ENCODE measurements around the gene FBXO41. TPM values are rescaled to one million over a fixed set of nuclear protein-coding genes. Genes with fewer than 3 reads are reported as not detected.

FBXO41 gene
- 10 to 100 TPM; 15.2 to 15.6 TPM for total RNA-seq

GRCh38 chr2:73284296-73285158, at the start of gene FBXO41:
Gene FBXO41, minus strand, starts transcription at chr2:73284478. Its CDS starts 14,848 bp downstream, at chr2:73269630.
- ChIA-PET POLR2A (interaction anchor here (0.7 to 1.0 kb wide), 2 partner anchors 16 to 50 kb away, joined by 3 read pairs; partner anchors contain the start of gene CCT7), CTCF (interaction anchor here (1.0 to 1.8 kb wide), 2 partner anchors 9 to 71 kb away, joined by 5 to 6 read pairs; partner anchors contain the start of gene EGR4)
- peaks cover 9% of the 10 kb centered on the region for H3K27me3 Mint-ChIP-seq
- peak within 1 kb of the TSS; percentile 70 for H3K27ac Mint-ChIP-seq
- no peaks in the 10 kb centered on the region for H3K9me3 Mint-ChIP-seq
- peaks cover 10% of the 10 kb centered on the region for H3K4me1 Mint-ChIP-seq (ENCODE audit: low read depth)
- H3K4me3 Mint-ChIP-seq: peak within 1 kb of the TSS; percentile 77
- H3K36me3 Mint-ChIP-seq: no peaks in the 10 kb centered on the region
- peak; percentile 78 for DNase-seq
- intact Hi-C loops (cut with micrococcal nuclease): loop anchor here (1.0 to 2.0 kb wide), 2 partner anchors 9 to 102 kb away; partner anchors contain the start of gene EGR4

GRCh38 chr2:73334045-73334444, 49.8 kb upstream of the FBXO41 start:
- H3K27ac Mint-ChIP-seq: no peak overlapping the region
- intact Hi-C loops (cut with micrococcal nuclease): no loop called here

GRCh38 chr2:73333564-73333963, 49.3 kb upstream of the FBXO41 start:
- peaks cover 4% of the 10 kb centered on the region for H3K36me3 Mint-ChIP-seq
- H3K27me3 Mint-ChIP-seq: peaks cover 14% of the 10 kb centered on the region
- no peak for DNase-seq
- H3K4me3 Mint-ChIP-seq: no peak overlapping the region
- H3K9me3 Mint-ChIP-seq: peaks cover 18% of the 10 kb centered on the region
- no peak overlapping the region for H3K27ac Mint-ChIP-seq
- intact Hi-C loops (cut with micrococcal nuclease): no loop called here
- H3K4me1 Mint-ChIP-seq (ENCODE audit: low read depth): no peaks in the 10 kb centered on the region
- POLR2A ChIA-PET: interaction anchor here (0.7 kb wide), 1 partner anchor 260 kb away, joined by 3 read pairs; no protein-coding TSS in a partner anchor
- CTCF ChIA-PET: no interaction called here

More at GRCh38 chr2:73334045-73334444, 49.8 kb upstream of the FBXO41 start:
- ChIA-PET CTCF (no interaction called here), POLR2A (no interaction called here)
- Mint-ChIP-seq H3K9me3 (peaks cover 18% of the 10 kb centered on the region), H3K4me3 (no peak overlapping the region), H3K27me3 (peaks cover 10% of the 10 kb centered on the region), H3K36me3 (peaks cover 4% of the 10 kb centered on the region), H3K4me1 (ENCODE audit: low read depth) (no peaks in the 10 kb centered on the region)
- no peak for DNase-seq

- H3K27me3 Mint-ChIP-seq: peaks cover 28% of the 10 kb centered on the region
- H3K9me3 Mint-ChIP-seq: no peaks in the 10 kb centered on the region
- H3K36me3 Mint-ChIP-seq: no peaks in the 10 kb centered on the region
- intact Hi-C loops (cut with micrococcal nuclease): no loop called here
- no peak for DNase-seq
- H3K27ac Mint-ChIP-seq: no peak overlapping the region
- CTCF ChIA-PET: no interaction called here
- H3K4me1 Mint-ChIP-seq (ENCODE audit: low read depth): no peaks in the 10 kb centered on the region
- no peak overlapping the region for H3K4me3 Mint-ChIP-seq
- POLR2A ChIA-PET: no interaction called here
Observed at GRCh38 chr2:73324126-73324725, 39.9 kb upstream of the FBXO41 start.

GRCh38 chr2:73323551-73323950, 39.3 kb upstream of the FBXO41 start:
- Mint-ChIP-seq H3K4me1 (ENCODE audit: low read depth) (no peaks in the 10 kb centered on the region), H3K36me3 (no peaks in the 10 kb centered on the region), H3K4me3 (no peak overlapping the region), H3K27ac (no peak overlapping the region), H3K9me3 (no peaks in the 10 kb centered on the region), H3K27me3 (peaks cover 22% of the 10 kb centered on the region)
- intact Hi-C loops (cut with micrococcal nuclease): no loop called here
- POLR2A ChIA-PET: no interaction called here
- no peak for DNase-seq
- CTCF ChIA-PET: no interaction called here

- ChIA-PET CTCF (no interaction called here), POLR2A (no interaction called here)
- DNase-seq: no peak
- intact Hi-C loops (cut with micrococcal nuclease): no loop called here
- Mint-ChIP-seq H3K4me1 (ENCODE audit: low read depth) (no peaks in the 10 kb centered on the region), H3K36me3 (no peaks in the 10 kb centered on the region), H3K9me3 (no peaks in the 10 kb centered on the region), H3K27me3 (peaks cover 14% of the 10 kb centered on the region), H3K27ac (no peak overlapping the region), H3K4me3 (no peak overlapping the region)
Observed at GRCh38 chr2:73314441-73314840, 30.2 kb upstream of the FBXO41 start.

GRCh38 chr2:73307720-73308119, 23.4 kb upstream of the FBXO41 start:
- H3K9me3 Mint-ChIP-seq: no peaks in the 10 kb centered on the region
- intact Hi-C loops (cut with micrococcal nuclease): no loop called here
- POLR2A ChIA-PET: no interaction called here
- peaks cover 17% of the 10 kb centered on the region for H3K27me3 Mint-ChIP-seq
- CTCF ChIA-PET: interaction anchor here (2.5 kb wide), 1 partner anchor 17 kb away, joined by 8 read pairs; no protein-coding TSS in a partner anchor
- no peaks in the 10 kb centered on the region for H3K36me3 Mint-ChIP-seq
- no peak overlapping the region for H3K27ac Mint-ChIP-seq
- no peak overlapping the region for H3K4me3 Mint-ChIP-seq
- no peaks in the 10 kb centered on the region for H3K4me1 Mint-ChIP-seq (ENCODE audit: low read depth)
- DNase-seq: no peak

- Mint-ChIP-seq H3K4me1 (ENCODE audit: low read depth) (no peaks in the 10 kb centered on the region), H3K9me3 (no peaks in the 10 kb centered on the region), H3K36me3 (no peaks in the 10 kb centered on the region), H3K4me3 (no peak overlapping the region), H3K27ac (no peak overlapping the region), H3K27me3 (peaks cover 34% of the 10 kb centered on the region)
- intact Hi-C loops (cut with micrococcal nuclease): no loop called here
- ChIA-PET POLR2A (no interaction called here), CTCF (interaction anchor here (1.7 kb wide), 1 partner anchor 11 kb away, joined by 4 read pairs; no protein-coding TSS in a partner anchor)
- DNase-seq: no peak
Observed at GRCh38 chr2:73301636-73302035, 17.4 kb upstream of the FBXO41 start.

- H3K4me3 Mint-ChIP-seq: no peak overlapping the region
- intact Hi-C loops (cut with micrococcal nuclease): no loop called here
- POLR2A ChIA-PET: no interaction called here
Observed at GRCh38 chr2:73300926-73301325, 16.6 kb upstream of the FBXO41 start.

GRCh38 chr2:73297586-73297985, 13.3 kb upstream of the FBXO41 start:
- H3K36me3 Mint-ChIP-seq: no peaks in the 10 kb centered on the region
- no peak overlapping the region for H3K27ac Mint-ChIP-seq
- DNase-seq: no peak
- ChIA-PET POLR2A (no interaction called here), CTCF (no interaction called here)
- H3K4me1 Mint-ChIP-seq (ENCODE audit: low read depth): no peaks in the 10 kb centered on the region
- no peaks in the 10 kb centered on the region for H3K9me3 Mint-ChIP-seq
- intact Hi-C loops (cut with micrococcal nuclease): no loop called here
- peaks cover 58% of the 10 kb centered on the region for H3K27me3 Mint-ChIP-seq
- no peak overlapping the region for H3K4me3 Mint-ChIP-seq

More at GRCh38 chr2:73300926-73301325, 16.6 kb upstream of the FBXO41 start:
- peaks cover 41% of the 10 kb centered on the region for H3K27me3 Mint-ChIP-seq
- no peaks in the 10 kb centered on the region for H3K36me3 Mint-ChIP-seq
- no peaks in the 10 kb centered on the region for H3K9me3 Mint-ChIP-seq
- no peaks in the 10 kb centered on the region for H3K4me1 Mint-ChIP-seq (ENCODE audit: low read depth)
- no peak for DNase-seq
- no peak overlapping the region for H3K27ac Mint-ChIP-seq
- CTCF ChIA-PET: interaction anchor here (2.5 kb wide), 1 partner anchor 11 kb away, joined by 16 read pairs; no protein-coding TSS in a partner anchor

- CTCF ChIA-PET: interaction anchor here (1.1 kb wide), 1 partner anchor 11 kb away, joined by 3 read pairs; no protein-coding TSS in a partner anchor
- intact Hi-C loops (cut with micrococcal nuclease): no loop called here
Observed at GRCh38 chr2:73297151-73297559, 12.9 kb upstream of the FBXO41 start.

GRCh38 chr2:73295751-73296400, 11.6 kb upstream of the FBXO41 start:
- CTCF ChIA-PET: interaction anchor here (1.1 kb wide), 1 partner anchor 10 kb away, joined by 3 read pairs; no protein-coding TSS in a partner anchor
- Mint-ChIP-seq H3K27me3 (peaks cover 66% of the 10 kb centered on the region), H3K9me3 (no peaks in the 10 kb centered on the region), H3K36me3 (no peaks in the 10 kb centered on the region), H3K4me3 (no peak overlapping the region), H3K27ac (no peak overlapping the region), H3K4me1 (ENCODE audit: low read depth) (peaks cover 7% of the 10 kb centered on the region)
- no peak for DNase-seq
- POLR2A ChIA-PET: no interaction called here
- intact Hi-C loops (cut with micrococcal nuclease): no loop called here

More at GRCh38 chr2:73297151-73297559, 12.9 kb upstream of the FBXO41 start:
- POLR2A ChIA-PET: no interaction called here
- Mint-ChIP-seq H3K9me3 (no peaks in the 10 kb centered on the region), H3K4me1 (ENCODE audit: low read depth) (no peaks in the 10 kb centered on the region), H3K27me3 (peaks cover 58% of the 10 kb centered on the region), H3K27ac (no peak overlapping the region), H3K36me3 (no peaks in the 10 kb centered on the region), H3K4me3 (no peak overlapping the region)
- no peak for DNase-seq

Data from activated CD4-positive, alpha-beta memory T cell treated with anti-CD3 and anti-CD28 coated beads for 36 hours (primary cell).